PFSK-1 (cell line): ENCODE measurements around the gene DDX25.

Source experiments
- FOXP2 ChIP-seq: optimal IDR thresholded peaks from 2 replicates; pipeline ENCODE3; 2011; ENCODE audit warnings: borderline replicate concordance, control low read depth, inconsistent platforms; ENCODE audit not compliant: insufficient read depth; ENCODE audit errors: extremely low read length, extremely low read depth
- POLR2AphosphoS5 ChIP-seq: IDR thresholded peaks from 2 replicates; pipeline ENCODE4 v1.6.1; 2012; ENCODE audit warnings: low read depth, mild to moderate bottlenecking, control low read depth, low read length, moderate library complexity
- SIN3A ChIP-seq: IDR thresholded peaks from 2 replicates; pipeline ENCODE4 v1.6.1; 2012; ENCODE audit warnings: mild to moderate bottlenecking, low read length, moderate library complexity, borderline replicate concordance; ENCODE audit not compliant: insufficient read depth
- TAF1 ChIP-seq: IDR thresholded peaks from 2 replicates; pipeline ENCODE4 v1.6.1; 2012; ENCODE audit warnings: low read length, control low read depth, borderline replicate concordance; ENCODE audit not compliant: insufficient read depth
- TF ChIP-seq, protein P1 (sequence below), 2 experiments: IDR thresholded peaks; 2 replicates each; pipeline versions ENCODE4 v1.6.1 to v1.8.0; 2011 to 2012; ENCODE audit warnings: low read depth in 2 of 2, low read length in 2 of 2, control low read depth in 1 of 2, inconsistent platforms in 1 of 2, mild to moderate bottlenecking in 1 of 2, moderate library complexity in 1 of 2; ENCODE audit not compliant: insufficient read depth in 1 of 2

The DDX25 gene

DNA sequence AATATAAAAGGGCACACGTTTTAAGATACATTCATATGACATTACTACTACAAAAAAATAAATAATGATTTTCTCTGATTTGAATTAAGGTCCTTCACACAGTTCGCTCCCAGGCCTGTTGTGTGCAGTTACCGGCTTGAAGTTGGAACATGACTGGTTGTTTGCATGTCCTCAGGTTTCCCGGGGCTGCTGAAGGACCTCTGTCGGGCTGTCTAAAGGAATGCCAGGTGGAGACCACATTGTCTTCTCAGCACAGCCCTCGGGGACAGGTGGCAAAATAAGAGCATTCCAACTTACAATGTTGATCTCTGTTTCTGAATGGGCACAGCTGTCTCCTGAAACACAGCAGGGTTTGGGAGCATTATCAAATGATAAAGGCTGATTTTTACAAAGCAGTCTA is 56.5 kb downstream of the DDX25 start:
- TF ChIP-seq, protein P1, sequence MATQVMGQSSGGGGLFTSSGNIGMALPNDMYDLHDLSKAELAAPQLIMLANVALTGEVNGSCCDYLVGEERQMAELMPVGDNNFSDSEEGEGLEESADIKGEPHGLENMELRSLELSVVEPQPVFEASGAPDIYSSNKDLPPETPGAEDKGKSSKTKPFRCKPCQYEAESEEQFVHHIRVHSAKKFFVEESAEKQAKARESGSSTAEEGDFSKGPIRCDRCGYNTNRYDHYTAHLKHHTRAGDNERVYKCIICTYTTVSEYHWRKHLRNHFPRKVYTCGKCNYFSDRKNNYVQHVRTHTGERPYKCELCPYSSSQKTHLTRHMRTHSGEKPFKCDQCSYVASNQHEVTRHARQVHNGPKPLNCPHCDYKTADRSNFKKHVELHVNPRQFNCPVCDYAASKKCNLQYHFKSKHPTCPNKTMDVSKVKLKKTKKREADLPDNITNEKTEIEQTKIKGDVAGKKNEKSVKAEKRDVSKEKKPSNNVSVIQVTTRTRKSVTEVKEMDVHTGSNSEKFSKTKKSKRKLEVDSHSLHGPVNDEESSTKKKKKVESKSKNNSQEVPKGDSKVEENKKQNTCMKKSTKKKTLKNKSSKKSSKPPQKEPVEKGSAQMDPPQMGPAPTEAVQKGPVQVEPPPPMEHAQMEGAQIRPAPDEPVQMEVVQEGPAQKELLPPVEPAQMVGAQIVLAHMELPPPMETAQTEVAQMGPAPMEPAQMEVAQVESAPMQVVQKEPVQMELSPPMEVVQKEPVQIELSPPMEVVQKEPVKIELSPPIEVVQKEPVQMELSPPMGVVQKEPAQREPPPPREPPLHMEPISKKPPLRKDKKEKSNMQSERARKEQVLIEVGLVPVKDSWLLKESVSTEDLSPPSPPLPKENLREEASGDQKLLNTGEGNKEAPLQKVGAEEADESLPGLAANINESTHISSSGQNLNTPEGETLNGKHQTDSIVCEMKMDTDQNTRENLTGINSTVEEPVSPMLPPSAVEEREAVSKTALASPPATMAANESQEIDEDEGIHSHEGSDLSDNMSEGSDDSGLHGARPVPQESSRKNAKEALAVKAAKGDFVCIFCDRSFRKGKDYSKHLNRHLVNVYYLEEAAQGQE (IDR thresholded peaks at IDR 0.05; ENCODE audit: insufficient read depth in 1 of 2, low read depth in 2 of 2, low read length in 2 of 2) = no peak
- no peak for TF ChIP-seq FOXP2
- no peak for TF ChIP-seq TAF1
- TF ChIP-seq POLR2AphosphoS5 = no peak
- no peak for TF ChIP-seq SIN3A

DNA sequence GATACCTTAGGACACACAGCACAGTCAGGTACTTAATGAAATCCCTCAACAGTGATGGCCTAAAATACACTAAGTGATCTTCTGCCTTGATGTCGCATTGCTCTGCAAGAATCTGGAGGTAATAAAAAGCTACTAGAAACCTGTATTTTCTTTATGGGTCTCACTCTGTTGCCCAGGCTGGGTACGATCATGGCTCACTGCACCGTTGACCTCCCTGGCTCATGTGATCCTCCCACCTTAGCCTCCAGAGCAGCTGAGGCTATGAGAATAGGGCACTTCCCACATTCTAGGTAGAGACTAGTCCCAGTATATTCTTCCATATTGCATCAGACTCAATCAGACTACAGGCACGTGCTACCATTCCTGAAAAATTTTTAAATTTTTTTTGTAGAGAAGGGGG is 63.2 kb downstream of the DDX25 start:
- TF ChIP-seq POLR2AphosphoS5 (no peak), SIN3A (no peak), TAF1 (no peak), FOXP2 (no peak)
- TF ChIP-seq, protein P1 (IDR thresholded peaks at IDR 0.05; ENCODE audit: insufficient read depth in 1 of 2, low read depth in 2 of 2, low read length in 2 of 2) = no peak

DNA sequence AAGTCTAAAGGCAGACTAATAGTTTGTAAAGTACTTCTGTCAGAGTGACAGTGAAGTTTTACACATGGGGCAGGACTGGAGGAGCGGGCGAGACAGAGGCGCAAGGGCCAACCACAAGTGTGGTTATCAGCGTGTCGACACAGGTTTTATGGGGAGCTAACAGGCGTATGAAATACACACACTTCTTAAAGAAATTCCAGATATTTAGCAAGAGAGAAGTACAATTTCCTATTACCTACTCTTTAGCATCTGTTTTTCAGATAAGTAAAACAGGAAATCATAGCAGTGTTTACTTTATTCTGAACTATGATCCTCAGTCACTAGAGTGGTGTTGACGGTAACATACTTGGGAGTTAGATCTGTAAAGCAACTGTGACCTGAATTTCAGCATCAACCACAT is 64.0 kb downstream of the DDX25 start:
- TF ChIP-seq SIN3A (no peak), TAF1 (no peak), FOXP2 (no peak), POLR2AphosphoS5 (no peak)
- TF ChIP-seq, protein P1 (IDR thresholded peaks at IDR 0.05; ENCODE audit: insufficient read depth in 1 of 2, low read depth in 2 of 2, low read length in 2 of 2) = no peak

DNA sequence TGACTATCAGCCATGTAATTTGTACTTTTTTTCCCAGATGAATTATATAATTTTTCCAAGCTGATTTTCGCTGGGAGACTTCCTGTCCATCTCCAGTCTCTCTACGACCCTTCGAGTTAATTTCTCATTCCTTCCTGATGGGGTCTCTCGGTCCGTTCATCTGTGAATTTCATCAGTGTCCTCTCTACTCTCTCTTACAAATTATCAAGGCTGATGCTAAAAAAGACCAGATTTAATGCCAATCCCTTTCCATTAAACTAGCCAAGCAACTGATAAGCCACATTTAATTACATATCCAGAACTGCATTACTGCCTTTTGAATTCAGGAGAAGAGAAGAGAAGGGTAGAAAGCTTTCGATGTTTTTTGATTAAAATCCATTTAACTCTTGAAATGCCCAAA is 67.3 kb downstream of the DDX25 start:
- TF ChIP-seq FOXP2 (no peak), SIN3A (no peak), TAF1 (no peak), POLR2AphosphoS5 (no peak)

DNA sequence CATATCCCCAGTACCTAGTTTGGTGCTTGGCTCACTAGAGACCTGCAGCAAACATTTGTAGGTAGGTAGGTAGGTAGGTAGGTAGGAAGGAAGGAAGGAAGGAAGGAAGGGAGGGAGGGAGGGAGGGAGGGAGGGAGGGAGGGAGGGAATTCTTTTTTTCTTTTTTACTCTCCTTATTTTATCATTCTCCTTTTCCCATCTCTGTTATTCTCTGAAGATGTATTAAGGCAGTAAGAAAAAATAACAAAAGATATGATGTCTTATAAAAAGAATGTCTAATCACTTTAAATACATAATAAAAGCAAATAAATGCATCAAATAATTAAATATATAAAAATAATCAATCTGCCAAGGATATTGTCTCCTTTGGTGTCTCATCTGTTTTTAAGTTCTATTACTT is 70.0 kb downstream of the DDX25 start:
- no peak for TF ChIP-seq POLR2AphosphoS5
- TF ChIP-seq FOXP2 = no peak
- no peak for TF ChIP-seq TAF1
- TF ChIP-seq, protein P1 (IDR thresholded peaks at IDR 0.05; ENCODE audit: insufficient read depth in 1 of 2, low read depth in 2 of 2, low read length in 2 of 2) = no peak
